ENCODE data around the gene NLK. TPM values are rescaled to one million over a fixed set of nuclear protein-coding genes. Genes with fewer than 3 reads are reported as not detected.
A peak's percentile ranks its signal among the peaks of the same experiment; 100 is the strongest.
"Not testable (repeated sequence)": the region's sequence is repeated elsewhere in the genome, so short reads cannot be mapped to it uniquely, and the experiment has no call there.

The NLK gene
- total and polyA plus RNA-seq, 12 donors, result 5.2 to 27.3 (median 20.7) TPM

DNA sequence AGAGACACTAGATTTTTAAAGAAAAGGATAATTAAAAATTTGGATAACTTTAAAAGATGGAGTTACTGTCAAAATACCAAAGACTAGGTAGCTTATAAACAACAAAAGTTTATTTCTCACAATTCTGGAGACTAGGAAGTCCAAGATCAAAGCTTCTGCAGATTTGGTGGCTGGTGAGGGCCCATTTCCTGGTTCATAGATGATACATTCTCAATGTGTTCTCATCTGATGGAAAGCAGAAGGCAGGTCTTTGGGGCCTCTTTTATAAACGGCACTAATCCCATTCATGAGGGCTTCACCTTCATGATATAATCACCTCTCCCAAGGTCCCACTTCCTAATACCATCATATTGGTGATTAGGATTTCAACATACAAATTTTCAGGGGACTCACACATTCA lies 33.7 kb downstream of the NLK start:
- peaks cover 0 to 16% (median 6%) of the 10 kb centered on the region in 11 donors for H3K9me3 ChIP-seq
- H3K36me3 ChIP-seq, result peaks cover 0 to 6% (median 0%) of the 10 kb centered on the region in 9 donors
- H3K27ac ChIP-seq, result no peak overlapping the region
- no peak overlapping the region for H3K4me3 ChIP-seq
- intact Hi-C loops (cut with DNase I), result loop anchor here in 1 of 10 donors (10.0 kb wide), 1 partner anchor 49 kb away; no protein-coding TSS in a partner anchor
- ATAC-seq (no peak), DNase-seq (no peak)
- TF ChIP-seq CTCF (IDR thresholded peaks at IDR 0.05), result no peak
- H3K4me1 ChIP-seq, result peaks cover 0 to 35% (median 0%) of the 10 kb centered on the region in 9 donors
- H3K27me3 ChIP-seq, result no peaks in the 10 kb centered on the region
- WGBS, 2 donors, result 57 to 78% methylated on average over 1 of the region's 1 CpG

GRCh38 chr17:28077140-28077539 lies 34.7 kb downstream of the NLK start:
- not testable (repeated sequence) for H3K27me3 ChIP-seq, H3K36me3 ChIP-seq, ATAC-seq, H3K9me3 ChIP-seq, DNase-seq, H3K4me3 ChIP-seq, H3K27ac ChIP-seq
- intact Hi-C loops (cut with DNase I), result loop anchor here in 1 of 10 donors (10.0 kb wide), 1 partner anchor 48 kb away; no protein-coding TSS in a partner anchor
- peaks cover 0 to 33% (median 8%) of the 10 kb centered on the region in 9 donors for H3K4me1 ChIP-seq
- 93 to 95% methylated on average over 6 of the region's 6 CpGs for WGBS, 2 donors

- Histone ChIP-seq H3K4me3 (no peak overlapping the region), H3K27me3 (no peaks in the 10 kb centered on the region), H3K36me3 (no peaks in the 10 kb centered on the region), H3K9me3 (peaks cover 0 to 4% (median 0%) of the 10 kb centered on the region in 11 donors), H3K27ac (no peak overlapping the region), H3K4me1 (peaks cover 0 to 43% (median 16%) of the 10 kb centered on the region in 9 donors)
- ATAC-seq (no peak), DNase-seq (no peak)
- intact Hi-C loops (cut with DNase I), result loop anchor here in 1 of 10 donors (10.0 kb wide), 1 partner anchor 46 kb away; no protein-coding TSS in a partner anchor
- TF ChIP-seq CTCF (IDR thresholded peaks at IDR 0.05), result no peak
- WGBS, 2 donors, result 79 to 81% methylated on average over 3 of the region's 3 CpGs
Observed at GRCh38 chr17:28078341-28079229, 36.1 kb downstream of the NLK start.

GRCh38 chr17:28081467-28081866 lies 39.0 kb downstream of the NLK start:
- Histone ChIP-seq H3K36me3 (no peaks in the 10 kb centered on the region), H3K4me3 (no peak overlapping the region), H3K4me1 (peaks cover 0 to 41% (median 16%) of the 10 kb centered on the region in 9 donors), H3K27ac (peak overlapping the region in 1 of 10 donors; percentile 37), H3K9me3 (peaks cover 0 to 4% (median 0%) of the 10 kb centered on the region in 11 donors), H3K27me3 (no peaks in the 10 kb centered on the region)
- intact Hi-C loops (cut with DNase I), result no loop called here
- whole genome bisulfite sequencing, 2 donors, result 92 to 93% methylated on average over 2 of the region's 2 CpGs
- no peak for DNase-seq
- no peak for ATAC-seq
- TF ChIP-seq CTCF (IDR thresholded peaks at IDR 0.05), result no peak
